OCI-LY7 (cell line): Measurements from ENCODE around the gene ADAMTS13. TPM values are rescaled to one million over a fixed set of nuclear protein-coding genes. Genes with fewer than 3 reads are reported as not detected.

Source experiments
- BruUV-seq: library from RNA; stranded (reverse); fragments of 400-500 nt; replicated peaks from 2 replicates; lab custom pipeline; 2021; lab: Mats Ljungman, UMichigan
- CTCF ChIA-PET: fragments of 300-600 bp; sonication (Branson Sonifier 250); formaldehyde crosslinking; loops from one replicate; lab custom pipeline; 2022; ENCODE audit warnings: antibody characterized with exemption; ENCODE audit not compliant: unreplicated experiment; lab: Charles Lee
- POLR2A ChIA-PET: fragments of 300-600 bp; sonication (Branson Sonifier 250); formaldehyde crosslinking; loops from one replicate; lab custom pipeline; 2022; ENCODE audit warnings: antibody characterized with exemption; lab: Charles Lee
- DNase-seq: peaks from one replicate; pipeline ENCODE4 v3.0.0-alpha.2; 2015; ENCODE audit warnings: low spot score
- H2AFZ ChIP-seq: fragments of 200-600 bp; sonication (generic), shearing (Covaris generic); 2 replicates; pipeline ENCODE4 v1.6.1; 2014; ENCODE audit warnings: mild to moderate bottlenecking, antibody characterized with exemption, low read length, moderate library complexity
- H3K27ac ChIP-seq: fragments of 200-600 bp; sonication (generic); 2 replicates; pipeline ENCODE4 v1.5.1; 2014; ENCODE audit warnings: mixed run types, low read depth, mild to moderate bottlenecking, moderate library complexity, low read length, inconsistent platforms; ENCODE audit not compliant: poor library complexity, severe bottlenecking
- H3K36me3 ChIP-seq: fragments of 200-600 bp; sonication (generic); 2 replicates; pipeline ENCODE4 v1.6.1; 2014; ENCODE audit warnings: mild to moderate bottlenecking, antibody characterized with exemption, low read length, moderate library complexity, mixed read lengths; ENCODE audit not compliant: insufficient read depth
- H3K4me1 ChIP-seq: fragments of 200-600 bp; sonication (generic); 2 replicates; pipeline ENCODE4 v1.5.1; 2014; ENCODE audit warnings: mild to moderate bottlenecking, low read length; ENCODE audit not compliant: insufficient read depth, poor library complexity, severe bottlenecking
- H3K4me2 ChIP-seq: fragments of 200-600 bp; sonication (generic); 2 replicates; pipeline ENCODE4 v1.6.1; 2014; ENCODE audit warnings: mild to moderate bottlenecking, low read length
- H3K4me3 ChIP-seq: fragments of 200-600 bp; sonication (generic); 2 replicates; pipeline ENCODE4 v1.5.1; 2014; ENCODE audit warnings: mild to moderate bottlenecking, low read depth, low read length; ENCODE audit not compliant: poor library complexity, severe bottlenecking
- H3K79me2 ChIP-seq: fragments of 200-600 bp; sonication (generic); 2 replicates; pipeline ENCODE4 v1.6.1; 2016; ENCODE audit warnings: low read depth, mild to moderate bottlenecking, low read length, moderate library complexity, mixed read lengths; ENCODE audit not compliant: insufficient read depth
- H3K9me2 ChIP-seq: fragments of 200-600 bp; sonication (generic); 2 replicates; pipeline ENCODE4 v1.6.1; 2016; ENCODE audit warnings: mild to moderate bottlenecking, low read length, mixed read lengths; ENCODE audit not compliant: insufficient read depth
- H3K9me3 ChIP-seq: fragments of 200-600 bp; sonication (generic); 2 replicates; pipeline ENCODE4 v1.6.1; 2014; ENCODE audit warnings: mild to moderate bottlenecking, mixed run types, low read length, mixed read lengths
- H4K20me1 ChIP-seq: fragments of 200-600 bp; sonication (generic); 2 replicates; pipeline ENCODE4 v1.6.1; 2014; ENCODE audit warnings: mild to moderate bottlenecking, antibody characterized with exemption, low read length, moderate library complexity, mixed read lengths; ENCODE audit not compliant: insufficient read depth
- CTCF ChIP-seq: fragments of 200-600 bp; sonication (generic); conservative IDR thresholded peaks from 2 replicates; pipeline ENCODE4 v1.5.1; 2014; ENCODE audit warnings: mild to moderate bottlenecking, antibody characterized with exemption, low read length, moderate library complexity, mixed read lengths
- EZH2phosphoT487 ChIP-seq: fragments of 200-600 bp; sonication (generic); IDR thresholded peaks from 2 replicates; pipeline ENCODE4 v1.6.1; 2018; ENCODE audit warnings: low read depth, borderline replicate concordance, mild to moderate bottlenecking, mixed run types, antibody characterized with exemption, low read length, moderate library complexity, mixed read lengths
- intact Hi-C: fragments of 100-400 bp; cut with micrococcal nuclease; formaldehyde crosslinking; loops from one replicate; pipeline ENCODE4 v1.10.0; 2022; ENCODE audit not compliant: unreplicated experiment
- total RNA-seq, 2 experiments: library from RNA; depleted of rRNA in 1 of 2; stranded (reverse); fragments of >200 nt in 1 of 2; shearing (Covaris generic) in 1 of 2; gene quantifications; 2 replicates each; pipeline ENCODE4 v1.2.3, GENCODE V29; 2014 to 2022

The ADAMTS13 gene
- total RNA-seq, 2 experiments from 2014 or later: 6.2 to 18.1 TPM

GRCh38 chr9:133505186-133505830, 83.1 kb downstream of the ADAMTS13 start:
- Histone ChIP-seq H3K36me3 (no peaks in the 10 kb centered on the region), H3K9me3 (0 out of 2 replicates have a peak, but pooled peaks cover 14% of the 10 kb centered on the region), H3K27ac (no peak overlapping the region), H3K9me2 (no peaks in the 10 kb centered on the region), H2AFZ (no peak overlapping the region), H3K4me1 (no peaks in the 10 kb centered on the region), H3K79me2 (no peaks in the 10 kb centered on the region), H3K4me2 (no peak overlapping the region), H3K4me3 (no peak overlapping the region), H4K20me1 (no peaks in the 10 kb centered on the region)
- ChIA-PET CTCF (no interaction called here), POLR2A (no interaction called here)
- no TSS peak for BruUV-seq
- no peak for DNase-seq
- intact Hi-C loops: no loop called here
- TF ChIP-seq CTCF (no peak), EZH2phosphoT487 (no peak)

GRCh38 chr9:133505901-133506652, 83.9 kb downstream of the ADAMTS13 start:
- CTCF ChIA-PET: no interaction called here
- Histone ChIP-seq H3K4me3 (no peak overlapping the region), H3K79me2 (no peaks in the 10 kb centered on the region), H2AFZ (no peak overlapping the region), H3K27ac (no peak overlapping the region), H3K4me2 (no peak overlapping the region), H4K20me1 (no peaks in the 10 kb centered on the region), H3K9me3 (0 out of 2 replicates have a peak, but pooled peaks cover 14% of the 10 kb centered on the region), H3K36me3 (no peaks in the 10 kb centered on the region), H3K4me1 (no peaks in the 10 kb centered on the region), H3K9me2 (no peaks in the 10 kb centered on the region)
- TF ChIP-seq EZH2phosphoT487 (no peak), CTCF (no peak)
- intact Hi-C loops: no loop called here
- no TSS peak for BruUV-seq
- DNase-seq: no peak
- POLR2A ChIA-PET: no interaction called here

GRCh38 chr9:133506653-133507038, 84.5 kb downstream of the ADAMTS13 start:
- BruUV-seq: no TSS peak
- H3K79me2 ChIP-seq: no peaks in the 10 kb centered on the region
- ChIA-PET CTCF (no interaction called here), POLR2A (no interaction called here)
- no peak overlapping the region for H2AFZ ChIP-seq
- H3K4me1 ChIP-seq: no peaks in the 10 kb centered on the region
- H3K36me3 ChIP-seq: no peaks in the 10 kb centered on the region
- TF ChIP-seq EZH2phosphoT487 (no peak), CTCF (no peak)
- H3K9me2 ChIP-seq: no peaks in the 10 kb centered on the region
- H3K27ac ChIP-seq: no peak overlapping the region
- no peaks in the 10 kb centered on the region for H4K20me1 ChIP-seq
- intact Hi-C loops: no loop called here
- H3K4me3 ChIP-seq: no peak overlapping the region
- no peak for DNase-seq
- no peak overlapping the region for H3K4me2 ChIP-seq
- H3K9me3 ChIP-seq: 0 out of 2 replicates have a peak, but pooled peaks cover 12% of the 10 kb centered on the region
